Measurements from ENCODE around the gene MSRB3.

The MSRB3 gene

GRCh38 chr12:65319688-65320200, 41.3 kb downstream of the MSRB3 start:
- no peaks in the 10 kb centered on the region for H3K9me3 ChIP-seq
- no peaks in the 10 kb centered on the region for H3K4me1 ChIP-seq (ENCODE audit: control insufficient read depth in 1 of 2, insufficient read depth in 1 of 2, low read depth in 1 of 2, low read length in 1 of 2)
- H3K4me3 ChIP-seq (ENCODE audit: low read depth in 1 of 2, low read length in 1 of 2), result no peak overlapping the region
- no peaks in the 10 kb centered on the region for H3K27me3 ChIP-seq
- H3K36me3 ChIP-seq, result no peaks in the 10 kb centered on the region
- no peak overlapping the region for H3K27ac ChIP-seq
- TF ChIP-seq, protein P1, sequence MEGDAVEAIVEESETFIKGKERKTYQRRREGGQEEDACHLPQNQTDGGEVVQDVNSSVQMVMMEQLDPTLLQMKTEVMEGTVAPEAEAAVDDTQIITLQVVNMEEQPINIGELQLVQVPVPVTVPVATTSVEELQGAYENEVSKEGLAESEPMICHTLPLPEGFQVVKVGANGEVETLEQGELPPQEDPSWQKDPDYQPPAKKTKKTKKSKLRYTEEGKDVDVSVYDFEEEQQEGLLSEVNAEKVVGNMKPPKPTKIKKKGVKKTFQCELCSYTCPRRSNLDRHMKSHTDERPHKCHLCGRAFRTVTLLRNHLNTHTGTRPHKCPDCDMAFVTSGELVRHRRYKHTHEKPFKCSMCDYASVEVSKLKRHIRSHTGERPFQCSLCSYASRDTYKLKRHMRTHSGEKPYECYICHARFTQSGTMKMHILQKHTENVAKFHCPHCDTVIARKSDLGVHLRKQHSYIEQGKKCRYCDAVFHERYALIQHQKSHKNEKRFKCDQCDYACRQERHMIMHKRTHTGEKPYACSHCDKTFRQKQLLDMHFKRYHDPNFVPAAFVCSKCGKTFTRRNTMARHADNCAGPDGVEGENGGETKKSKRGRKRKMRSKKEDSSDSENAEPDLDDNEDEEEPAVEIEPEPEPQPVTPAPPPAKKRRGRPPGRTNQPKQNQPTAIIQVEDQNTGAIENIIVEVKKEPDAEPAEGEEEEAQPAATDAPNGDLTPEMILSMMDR (IDR thresholded peaks at IDR 0.05), result no peak

- no peaks in the 10 kb centered on the region for H3K36me3 ChIP-seq
- TF ChIP-seq, protein P1 (IDR thresholded peaks at IDR 0.05), result no peak
Observed at GRCh38 chr12:65323070-65323469, 44.6 kb downstream of the MSRB3 start.

DNA sequence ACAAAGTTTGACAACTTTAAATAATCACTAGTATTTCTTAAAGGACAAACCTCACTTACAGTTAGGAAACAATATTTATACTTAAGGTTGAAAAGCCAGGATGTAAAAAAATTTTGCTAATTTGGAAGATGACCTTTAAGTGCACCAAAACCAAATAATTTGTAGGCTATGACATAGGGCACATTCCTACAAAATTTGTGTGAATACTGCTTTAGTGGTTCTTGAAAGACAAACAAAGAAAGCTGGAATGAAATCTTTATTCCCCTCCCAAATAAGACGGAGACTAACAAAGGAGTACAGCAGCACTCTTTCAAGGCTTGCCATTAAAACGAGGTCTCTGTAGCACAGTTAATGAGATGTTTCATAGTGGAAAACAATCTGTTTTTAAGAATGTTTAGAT, 45.6 kb downstream of the MSRB3 start:
- Histone ChIP-seq H3K36me3 (no peaks in the 10 kb centered on the region), H3K4me3 (ENCODE audit: low read depth in 1 of 2, low read length in 1 of 2) (no peak overlapping the region), H3K27me3 (no peaks in the 10 kb centered on the region), H3K9me3 (no peaks in the 10 kb centered on the region), H3K27ac (no peak overlapping the region), H3K4me1 (ENCODE audit: control insufficient read depth in 1 of 2, insufficient read depth in 1 of 2, low read depth in 1 of 2, low read length in 1 of 2) (no peaks in the 10 kb centered on the region)
- TF ChIP-seq, protein P1 (IDR thresholded peaks at IDR 0.05), result no peak

More at GRCh38 chr12:65323070-65323469, 44.6 kb downstream of the MSRB3 start:
- Histone ChIP-seq H3K4me1 (ENCODE audit: control insufficient read depth in 1 of 2, insufficient read depth in 1 of 2, low read depth in 1 of 2, low read length in 1 of 2) (no peaks in the 10 kb centered on the region), H3K9me3 (no peaks in the 10 kb centered on the region), H3K4me3 (ENCODE audit: low read depth in 1 of 2, low read length in 1 of 2) (no peak overlapping the region), H3K27ac (no peak overlapping the region), H3K27me3 (no peaks in the 10 kb centered on the region)

DNA sequence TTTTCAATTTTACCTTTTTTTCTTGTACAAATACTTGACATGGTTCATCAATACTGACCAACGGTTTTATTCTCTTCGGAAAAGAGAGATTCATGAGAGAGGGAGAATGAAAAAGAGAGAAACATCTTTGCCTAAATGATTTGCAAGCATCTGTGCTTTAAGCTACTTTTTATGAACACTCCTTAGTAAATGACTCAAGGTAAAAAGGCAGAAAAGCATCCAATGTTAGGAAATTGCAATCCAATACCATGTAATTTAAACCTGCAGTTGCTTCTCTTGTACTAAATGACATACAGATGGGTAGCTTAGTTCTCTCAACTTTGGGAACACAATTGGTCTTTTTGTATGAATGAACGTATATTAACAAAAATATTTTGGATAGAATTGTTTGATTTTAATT, 46.1 kb downstream of the MSRB3 start:
- H3K9me3 ChIP-seq, result no peaks in the 10 kb centered on the region
- no peaks in the 10 kb centered on the region for H3K27me3 ChIP-seq
- H3K4me1 ChIP-seq (ENCODE audit: control insufficient read depth in 1 of 2, insufficient read depth in 1 of 2, low read depth in 1 of 2, low read length in 1 of 2), result peaks cover 0 to under 1% of the 10 kb centered on the region in 2 experiments
- no peak overlapping the region for H3K4me3 ChIP-seq (ENCODE audit: low read depth in 1 of 2, low read length in 1 of 2)
- H3K27ac ChIP-seq, result no peak overlapping the region
- TF ChIP-seq, protein P1 (IDR thresholded peaks at IDR 0.05), result no peak
- no peaks in the 10 kb centered on the region for H3K36me3 ChIP-seq

DNA sequence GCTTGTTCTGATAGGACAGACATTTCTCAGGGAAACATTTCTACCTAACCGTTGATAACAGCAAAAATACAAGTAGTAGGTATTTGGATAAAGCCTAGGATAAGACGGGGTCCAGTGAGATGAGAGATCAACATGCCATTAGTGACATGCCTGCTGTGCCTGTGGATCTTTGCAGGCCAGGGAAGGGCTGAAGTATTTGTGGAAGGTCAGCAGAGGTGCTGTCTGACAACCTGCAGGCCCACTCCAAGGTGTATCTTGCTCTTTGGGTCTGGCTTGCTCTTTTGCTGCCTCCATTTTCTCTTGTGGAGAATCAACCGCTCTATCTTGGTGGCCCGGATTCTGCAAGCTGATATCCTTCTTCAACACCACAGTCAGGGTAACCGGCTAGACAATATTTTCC, 46.7 kb downstream of the MSRB3 start:
- Histone ChIP-seq H3K27me3 (no peaks in the 10 kb centered on the region), H3K4me3 (ENCODE audit: low read depth in 1 of 2, low read length in 1 of 2) (no peak overlapping the region), H3K4me1 (ENCODE audit: control insufficient read depth in 1 of 2, insufficient read depth in 1 of 2, low read depth in 1 of 2, low read length in 1 of 2) (peaks cover 0 to 6% of the 10 kb centered on the region in 2 experiments), H3K9me3 (no peaks in the 10 kb centered on the region), H3K36me3 (no peaks in the 10 kb centered on the region), H3K27ac (no peak overlapping the region)
- TF ChIP-seq, protein P1 (IDR thresholded peaks at IDR 0.05), result no peak

- H3K4me1 ChIP-seq (ENCODE audit: control insufficient read depth in 1 of 2, insufficient read depth in 1 of 2, low read depth in 1 of 2, low read length in 1 of 2), result peaks cover 5 to 11% of the 10 kb centered on the region in 2 experiments
- TF ChIP-seq, protein P1 (IDR thresholded peaks at IDR 0.05), result no peak
- H3K27me3 ChIP-seq, result no peaks in the 10 kb centered on the region
- H3K4me3 ChIP-seq (ENCODE audit: low read depth in 1 of 2, low read length in 1 of 2), result no peak overlapping the region
- no peaks in the 10 kb centered on the region for H3K36me3 ChIP-seq
- no peak overlapping the region for H3K27ac ChIP-seq
- no peaks in the 10 kb centered on the region for H3K9me3 ChIP-seq
Observed at GRCh38 chr12:65326616-65327015, 48.1 kb downstream of the MSRB3 start.
